Measurements from ENCODE around the gene BRINP3. TPM values are rescaled to one million over a fixed set of nuclear protein-coding genes. Genes with fewer than 3 reads are reported as not detected.

BRINP3 gene
- total RNA-seq, 1 donor = not detected

- H4K20me1 ChIP-seq (ENCODE audit: insufficient read depth, low read length) = no peaks in the 10 kb centered on the region
- H3K27ac ChIP-seq (ENCODE audit: low read depth, low read length) = no peak overlapping the region
- TF ChIP-seq CTCF (IDR thresholded peaks at IDR 0.05; ENCODE audit: extremely low read depth, low read depth, low read length) = no peak
- no peaks in the 10 kb centered on the region for H3K27me3 ChIP-seq (ENCODE audit: insufficient read depth, low read length)
- no peak overlapping the region for H2AFZ ChIP-seq (ENCODE audit: low read length)
- no peaks in the 10 kb centered on the region for H3K4me1 ChIP-seq (ENCODE audit: insufficient read depth, low read length)
- no peaks in the 10 kb centered on the region for H3K9me3 ChIP-seq (ENCODE audit: low read depth, low read length)
- H3K36me3 ChIP-seq (ENCODE audit: insufficient read depth, low read length) = no peaks in the 10 kb centered on the region
- peak; percentile 13 for DNase-seq (ENCODE audit: insufficient read length, low spot score, missing footprints)
- no peak overlapping the region for H3K4me3 ChIP-seq (ENCODE audit: insufficient read depth, low read length)
- no peaks in the 10 kb centered on the region for H3K79me2 ChIP-seq (ENCODE audit: insufficient read depth, low read length)
- H3K4me2 ChIP-seq (ENCODE audit: insufficient read depth, low read length) = no peak overlapping the region
These were observed 2.6 kb upstream of the BRINP3 start for GRCh38 chr1:190480231-190480630.

GRCh38 chr1:190479516-190479915 lies 1.9 kb upstream of the BRINP3 start:
- Histone ChIP-seq H3K9me3 (ENCODE audit: low read depth, low read length) (no peaks in the 10 kb centered on the region), H3K4me1 (ENCODE audit: insufficient read depth, low read length) (no peaks in the 10 kb centered on the region), H3K27me3 (ENCODE audit: insufficient read depth, low read length) (no peaks in the 10 kb centered on the region), H3K27ac (ENCODE audit: low read depth, low read length) (no peak overlapping the region), H3K4me3 (ENCODE audit: insufficient read depth, low read length) (no peak overlapping the region), H2AFZ (ENCODE audit: low read length) (no peak overlapping the region), H3K79me2 (ENCODE audit: insufficient read depth, low read length) (no peaks in the 10 kb centered on the region), H4K20me1 (ENCODE audit: insufficient read depth, low read length) (no peaks in the 10 kb centered on the region), H3K36me3 (ENCODE audit: insufficient read depth, low read length) (no peaks in the 10 kb centered on the region), H3K4me2 (ENCODE audit: insufficient read depth, low read length) (no peak overlapping the region)
- no peak for DNase-seq (ENCODE audit: insufficient read length, low spot score, missing footprints)
- TF ChIP-seq CTCF (IDR thresholded peaks at IDR 0.05; ENCODE audit: extremely low read depth, low read depth, low read length) = no peak

GRCh38 chr1:190479050-190479397 lies 1.4 kb upstream of the BRINP3 start:
- Histone ChIP-seq H4K20me1 (ENCODE audit: insufficient read depth, low read length) (no peaks in the 10 kb centered on the region), H3K4me1 (ENCODE audit: insufficient read depth, low read length) (no peaks in the 10 kb centered on the region), H3K27me3 (ENCODE audit: insufficient read depth, low read length) (no peaks in the 10 kb centered on the region), H3K27ac (ENCODE audit: low read depth, low read length) (no peak overlapping the region), H2AFZ (ENCODE audit: low read length) (no peak overlapping the region), H3K9me3 (ENCODE audit: low read depth, low read length) (no peaks in the 10 kb centered on the region), H3K4me3 (ENCODE audit: insufficient read depth, low read length) (peak overlapping the region; percentile 40), H3K4me2 (ENCODE audit: insufficient read depth, low read length) (peak overlapping the region; percentile 70), H3K36me3 (ENCODE audit: insufficient read depth, low read length) (no peaks in the 10 kb centered on the region), H3K79me2 (ENCODE audit: insufficient read depth, low read length) (no peaks in the 10 kb centered on the region)
- TF ChIP-seq CTCF (IDR thresholded peaks at IDR 0.05; ENCODE audit: extremely low read depth, low read depth, low read length) = no peak
- DNase-seq (ENCODE audit: insufficient read length, low spot score, missing footprints) = peak; percentile 23

GRCh38 chr1:190478149-190479049 lies 735 bp upstream of the BRINP3 start:
- no peaks in the 10 kb centered on the region for H4K20me1 ChIP-seq (ENCODE audit: insufficient read depth, low read length)
- no peaks in the 10 kb centered on the region for H3K79me2 ChIP-seq (ENCODE audit: insufficient read depth, low read length)
- no peak for TF ChIP-seq CTCF (IDR thresholded peaks at IDR 0.05; ENCODE audit: extremely low read depth, low read depth, low read length)
- peak overlapping the region; percentile 51 for H2AFZ ChIP-seq (ENCODE audit: low read length)
- H3K4me3 ChIP-seq (ENCODE audit: insufficient read depth, low read length) = peak overlapping the region; percentile 40
- peak overlapping the region; percentile 70 for H3K4me2 ChIP-seq (ENCODE audit: insufficient read depth, low read length)
- no peak overlapping the region for H3K27ac ChIP-seq (ENCODE audit: low read depth, low read length)
- no peaks in the 10 kb centered on the region for H3K36me3 ChIP-seq (ENCODE audit: insufficient read depth, low read length)
- H3K9me3 ChIP-seq (ENCODE audit: low read depth, low read length) = no peaks in the 10 kb centered on the region
- DNase-seq (ENCODE audit: insufficient read length, low spot score, missing footprints) = peak; percentile 11
- no peaks in the 10 kb centered on the region for H3K4me1 ChIP-seq (ENCODE audit: insufficient read depth, low read length)
- H3K27me3 ChIP-seq (ENCODE audit: insufficient read depth, low read length) = no peaks in the 10 kb centered on the region
